ENCODE results near the gene CDH11. TPM values are rescaled to one million over a fixed set of nuclear protein-coding genes. Genes with fewer than 3 reads are reported as not detected.

The CDH11 gene
- total and polyA plus RNA-seq, 10 of the 15 experiments (the other 5 are each of a cell fraction or from before 2014, with no cell fraction given) = 0.31 to 9.7 (median 0.87) TPM

DNA sequence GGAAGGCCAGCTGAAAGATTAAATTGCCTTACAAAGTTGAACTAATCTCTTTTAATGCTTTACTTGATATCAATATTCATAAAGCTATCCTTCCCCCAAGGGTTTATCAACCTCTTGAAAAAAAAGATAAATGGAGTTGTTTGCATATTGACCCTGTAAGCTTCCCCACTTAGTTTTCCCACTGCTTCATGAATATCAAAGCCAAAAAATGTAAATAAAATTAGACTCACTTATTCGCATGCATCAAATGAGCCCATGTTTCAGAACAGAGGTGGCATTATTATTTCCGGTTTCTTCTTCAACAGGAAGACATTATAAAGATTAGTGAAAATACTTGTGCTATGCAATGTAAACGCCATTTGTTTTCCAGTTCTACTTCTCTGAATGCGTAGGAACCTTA, 150.7 kb downstream of the CDH11 start:
- BruUV-seq (replicated peaks) = no TSS peak
- Histone ChIP-seq H3K27me3 (replicated peaks in 1 of 2; ENCODE audit: control insufficient read depth in 2 of 2, insufficient read depth in 2 of 2, low read length in 1 of 2) (no peaks in the 10 kb centered on the region), H3K4me2 (ENCODE audit: control insufficient read depth, insufficient read depth) (no peak overlapping the region), H3K9me3 (replicated peaks; ENCODE audit: control insufficient read depth, insufficient read depth, low read length) (no peaks in the 10 kb centered on the region), H3K36me3 (ENCODE audit: control insufficient read depth in 2 of 2, insufficient read depth in 2 of 2, low read length in 1 of 2) (no peaks in the 10 kb centered on the region), H3K27ac (ENCODE audit: control insufficient read depth, insufficient read depth) (no peak overlapping the region), H3K9ac (ENCODE audit: control insufficient read depth, insufficient read depth, low read length) (no peak overlapping the region), H2AFZ (ENCODE audit: control insufficient read depth, low read depth, low read length) (no peak overlapping the region), H3K4me3 (no peak overlapping the region), H4K20me1 (ENCODE audit: control insufficient read depth, insufficient read depth) (no peaks in the 10 kb centered on the region), H3K4me1 (ENCODE audit: control insufficient read depth, insufficient read depth, low read length) (no peaks in the 10 kb centered on the region), H3K79me2 (ENCODE audit: control insufficient read depth, insufficient read depth, low read length) (no peaks in the 10 kb centered on the region)
- 36% methylated on average over 4 of the region's 4 CpGs for WGBS (ENCODE audit: insufficient coverage, insufficient replicate concordance, low lambda C conversion rate, missing lambda C conversion rate)
- no peak for DNase-seq (ENCODE audit: low read depth, low spot score)
- ChIA-PET CTCF (interaction anchor here (1.4 kb wide), 1 partner anchor 13 kb away, joined by 4 read pairs; no protein-coding TSS in a partner anchor), SMC1A (ENCODE audit: uncharacterized antibody, unreplicated experiment) (no interaction called here), POLR2A (no interaction called here), RAD21 (ENCODE audit: unreplicated experiment) (no interaction called here)
- no peak for ATAC-seq
- FAIRE-seq = no peak
- in situ Hi-C loops (cut with MboI) = no loop called here
- intact Hi-C loops (cut with micrococcal nuclease; ENCODE audit: unreplicated experiment) = no loop called here
- TF ChIP-seq ZBTB33 (IDR thresholded peaks at IDR 0.05) (no peak), IKZF1 (conservative IDR thresholded peaks at IDR 0.05) (no peak), BMI1 (IDR thresholded peaks at IDR 0.05; ENCODE audit: borderline replicate concordance) (no peak), ZBED1 (IDR thresholded peaks at IDR 0.05; ENCODE audit: borderline replicate concordance) (no peak), PKNOX1 (IDR thresholded peaks at IDR 0.05) (no peak), CBX5 (IDR thresholded peaks at IDR 0.05; ENCODE audit: low read depth) (no peak), CBX3 (IDR thresholded peaks at IDR 0.05; ENCODE audit: borderline replicate concordance, low read depth) (no peak), TCF7 (IDR thresholded peaks at IDR 0.05; ENCODE audit: borderline replicate concordance) (no peak), NFXL1 (IDR thresholded peaks at IDR 0.05; ENCODE audit: borderline replicate concordance) (no peak), SREBF1 (IDR thresholded peaks at IDR 0.05; ENCODE audit: low read length) (no peak), KLF5 (IDR thresholded peaks at IDR 0.05; ENCODE audit: partially characterized antibody) (no peak)
- TF ChIP-seq, protein P1, sequence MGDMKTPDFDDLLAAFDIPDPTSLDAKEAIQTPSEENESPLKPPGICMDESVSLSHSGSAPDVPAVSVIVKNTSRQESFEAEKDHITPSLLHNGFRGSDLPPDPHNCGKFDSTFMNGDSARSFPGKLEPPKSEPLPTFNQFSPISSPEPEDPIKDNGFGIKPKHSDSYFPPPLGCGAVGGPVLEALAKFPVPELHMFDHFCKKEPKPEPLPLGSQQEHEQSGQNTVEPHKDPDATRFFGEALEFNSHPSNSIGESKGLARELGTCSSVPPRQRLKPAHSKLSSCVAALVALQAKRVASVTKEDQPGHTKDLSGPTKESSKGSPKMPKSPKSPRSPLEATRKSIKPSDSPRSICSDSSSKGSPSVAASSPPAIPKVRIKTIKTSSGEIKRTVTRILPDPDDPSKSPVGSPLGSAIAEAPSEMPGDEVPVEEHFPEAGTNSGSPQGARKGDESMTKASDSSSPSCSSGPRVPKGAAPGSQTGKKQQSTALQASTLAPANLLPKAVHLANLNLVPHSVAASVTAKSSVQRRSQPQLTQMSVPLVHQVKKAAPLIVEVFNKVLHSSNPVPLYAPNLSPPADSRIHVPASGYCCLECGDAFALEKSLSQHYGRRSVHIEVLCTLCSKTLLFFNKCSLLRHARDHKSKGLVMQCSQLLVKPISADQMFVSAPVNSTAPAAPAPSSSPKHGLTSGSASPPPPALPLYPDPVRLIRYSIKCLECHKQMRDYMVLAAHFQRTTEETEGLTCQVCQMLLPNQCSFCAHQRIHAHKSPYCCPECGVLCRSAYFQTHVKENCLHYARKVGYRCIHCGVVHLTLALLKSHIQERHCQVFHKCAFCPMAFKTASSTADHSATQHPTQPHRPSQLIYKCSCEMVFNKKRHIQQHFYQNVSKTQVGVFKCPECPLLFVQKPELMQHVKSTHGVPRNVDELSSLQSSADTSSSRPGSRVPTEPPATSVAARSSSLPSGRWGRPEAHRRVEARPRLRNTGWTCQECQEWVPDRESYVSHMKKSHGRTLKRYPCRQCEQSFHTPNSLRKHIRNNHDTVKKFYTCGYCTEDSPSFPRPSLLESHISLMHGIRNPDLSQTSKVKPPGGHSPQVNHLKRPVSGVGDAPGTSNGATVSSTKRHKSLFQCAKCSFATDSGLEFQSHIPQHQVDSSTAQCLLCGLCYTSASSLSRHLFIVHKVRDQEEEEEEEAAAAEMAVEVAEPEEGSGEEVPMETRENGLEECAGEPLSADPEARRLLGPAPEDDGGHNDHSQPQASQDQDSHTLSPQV (IDR thresholded peaks at IDR 0.05) = no peak
- TF ChIP-seq, protein P2, sequence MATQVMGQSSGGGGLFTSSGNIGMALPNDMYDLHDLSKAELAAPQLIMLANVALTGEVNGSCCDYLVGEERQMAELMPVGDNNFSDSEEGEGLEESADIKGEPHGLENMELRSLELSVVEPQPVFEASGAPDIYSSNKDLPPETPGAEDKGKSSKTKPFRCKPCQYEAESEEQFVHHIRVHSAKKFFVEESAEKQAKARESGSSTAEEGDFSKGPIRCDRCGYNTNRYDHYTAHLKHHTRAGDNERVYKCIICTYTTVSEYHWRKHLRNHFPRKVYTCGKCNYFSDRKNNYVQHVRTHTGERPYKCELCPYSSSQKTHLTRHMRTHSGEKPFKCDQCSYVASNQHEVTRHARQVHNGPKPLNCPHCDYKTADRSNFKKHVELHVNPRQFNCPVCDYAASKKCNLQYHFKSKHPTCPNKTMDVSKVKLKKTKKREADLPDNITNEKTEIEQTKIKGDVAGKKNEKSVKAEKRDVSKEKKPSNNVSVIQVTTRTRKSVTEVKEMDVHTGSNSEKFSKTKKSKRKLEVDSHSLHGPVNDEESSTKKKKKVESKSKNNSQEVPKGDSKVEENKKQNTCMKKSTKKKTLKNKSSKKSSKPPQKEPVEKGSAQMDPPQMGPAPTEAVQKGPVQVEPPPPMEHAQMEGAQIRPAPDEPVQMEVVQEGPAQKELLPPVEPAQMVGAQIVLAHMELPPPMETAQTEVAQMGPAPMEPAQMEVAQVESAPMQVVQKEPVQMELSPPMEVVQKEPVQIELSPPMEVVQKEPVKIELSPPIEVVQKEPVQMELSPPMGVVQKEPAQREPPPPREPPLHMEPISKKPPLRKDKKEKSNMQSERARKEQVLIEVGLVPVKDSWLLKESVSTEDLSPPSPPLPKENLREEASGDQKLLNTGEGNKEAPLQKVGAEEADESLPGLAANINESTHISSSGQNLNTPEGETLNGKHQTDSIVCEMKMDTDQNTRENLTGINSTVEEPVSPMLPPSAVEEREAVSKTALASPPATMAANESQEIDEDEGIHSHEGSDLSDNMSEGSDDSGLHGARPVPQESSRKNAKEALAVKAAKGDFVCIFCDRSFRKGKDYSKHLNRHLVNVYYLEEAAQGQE (IDR thresholded peaks at IDR 0.05; ENCODE audit: low read depth, low read length) = no peak
- TF ChIP-seq, protein P3, sequence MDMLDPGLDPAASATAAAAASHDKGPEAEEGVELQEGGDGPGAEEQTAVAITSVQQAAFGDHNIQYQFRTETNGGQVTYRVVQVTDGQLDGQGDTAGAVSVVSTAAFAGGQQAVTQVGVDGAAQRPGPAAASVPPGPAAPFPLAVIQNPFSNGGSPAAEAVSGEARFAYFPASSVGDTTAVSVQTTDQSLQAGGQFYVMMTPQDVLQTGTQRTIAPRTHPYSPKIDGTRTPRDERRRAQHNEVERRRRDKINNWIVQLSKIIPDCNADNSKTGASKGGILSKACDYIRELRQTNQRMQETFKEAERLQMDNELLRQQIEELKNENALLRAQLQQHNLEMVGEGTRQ (IDR thresholded peaks at IDR 0.05; ENCODE audit: borderline replicate concordance, low read depth, low read length) = no peak

Data from GM12878 (cell line).